Karpas-422 (cell line): ENCODE results near the gene MT1H. TPM values are rescaled to one million over a fixed set of nuclear protein-coding genes. Genes with fewer than 3 reads are reported as not detected.

Source experiments
- DNase-seq: peaks from one replicate; pipeline ENCODE4 v3.0.0-alpha.2; 2015
- H2AFZ ChIP-seq: fragments of 200-600 bp; sonication (generic); 2 replicates; pipeline ENCODE4 v1.6.1; 2014; ENCODE audit warnings: antibody characterized with exemption, low read length, mixed read lengths
- H3K27ac ChIP-seq: fragments of 200-600 bp; sonication (generic); 2 replicates; pipeline ENCODE4 v1.5.1; 2014; ENCODE audit warnings: mild to moderate bottlenecking, low read length, moderate library complexity
- H3K27me3 ChIP-seq: fragments of 200-600 bp; sonication (generic); 2 replicates; pipeline ENCODE4 v1.6.1; 2014; ENCODE audit warnings: low read length, mixed read lengths
- H3K36me3 ChIP-seq: fragments of 200-600 bp; sonication (generic); 2 replicates; pipeline ENCODE4 v1.6.1; 2014; ENCODE audit warnings: low read length, mixed read lengths; ENCODE audit not compliant: insufficient read depth
- H3K4me1 ChIP-seq: fragments of 200-600 bp; sonication (generic); 2 replicates; pipeline ENCODE4 v1.6.1; 2014; ENCODE audit warnings: mild to moderate bottlenecking, low read length, mixed read lengths
- H3K4me2 ChIP-seq: fragments of 200-600 bp; sonication (generic); 2 replicates; pipeline ENCODE4 v1.6.1; 2014; ENCODE audit warnings: low read length, low read depth, mild to moderate bottlenecking; ENCODE audit not compliant: poor library complexity, severe bottlenecking
- H3K4me3 ChIP-seq: fragments of 200-600 bp; sonication (generic); 2 replicates; pipeline ENCODE4 v1.5.1; 2014; ENCODE audit warnings: mild to moderate bottlenecking, antibody characterized with exemption, low read length, mixed read lengths
- H3K79me2 ChIP-seq: fragments of 200-600 bp; sonication (generic); 2 replicates; pipeline ENCODE4 v1.6.1; 2014; ENCODE audit warnings: mild to moderate bottlenecking, low read length, mixed read lengths
- H3K9ac ChIP-seq: fragments of 200-600 bp; sonication (generic); 2 replicates; pipeline ENCODE4 v1.6.0; 2014; ENCODE audit warnings: low read length
- H3K9me2 ChIP-seq: fragments of 200-600 bp; sonication (generic), shearing (Covaris generic); replicated peaks from 2 replicates; pipeline ENCODE4 v1.6.0; 2014; ENCODE audit warnings: mild to moderate bottlenecking, low read length, moderate library complexity; ENCODE audit not compliant: insufficient read depth
- H3K9me3 ChIP-seq: fragments of 300-700, 200-600 bp; sonication (generic); 2 replicates; pipeline ENCODE4 v1.6.1; 2014; ENCODE audit warnings: low read length, mixed read lengths
- H4K20me1 ChIP-seq: fragments of 200-600 bp; sonication (generic); 2 replicates; pipeline ENCODE4 v1.6.1; 2014; ENCODE audit warnings: mild to moderate bottlenecking, antibody characterized with exemption, low read length, low read depth; ENCODE audit not compliant: insufficient read depth
- total RNA-seq: library from RNA; depleted of rRNA; stranded (reverse); fragments of >200 nt; shearing (Covaris generic); gene quantifications from 2 replicates; pipeline ENCODE4 v1.2.3, GENCODE V29; 2014; ENCODE audit warnings: low replicate concordance

The MT1H gene
- total RNA-seq, 1 experiment from 2014 or later: 4.6 TPM

DNA sequence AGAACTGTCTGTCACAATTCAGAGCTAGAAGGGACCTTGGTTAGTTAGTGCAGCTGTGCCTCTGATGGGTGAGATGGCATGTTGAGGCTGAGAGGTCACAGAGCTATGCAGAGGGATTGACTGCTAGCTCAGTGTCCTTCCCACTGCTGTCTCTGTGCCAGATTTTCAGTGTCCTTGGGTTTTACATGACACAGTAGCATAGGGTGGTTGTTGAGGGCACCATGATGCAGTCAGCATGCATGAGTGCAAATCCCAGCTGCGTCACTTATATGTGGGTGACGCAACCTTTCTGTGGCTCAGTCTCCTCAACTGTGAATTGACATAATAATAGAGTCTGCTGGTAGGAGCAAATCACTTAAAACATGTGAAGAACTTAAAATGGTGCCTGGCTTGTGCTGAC, 28.4 kb upstream of the MT1H start:
- no peaks in the 10 kb centered on the region for H3K9me2 ChIP-seq
- no peak overlapping the region for H3K4me3 ChIP-seq
- H3K36me3 ChIP-seq: no peaks in the 10 kb centered on the region
- H3K27me3 ChIP-seq: no peaks in the 10 kb centered on the region
- no peak for DNase-seq
- no peak overlapping the region for H2AFZ ChIP-seq
- H3K27ac ChIP-seq: no peak overlapping the region
- peaks cover 56% of the 10 kb centered on the region for H3K4me1 ChIP-seq
- no peak overlapping the region for H3K9ac ChIP-seq
- H3K9me3 ChIP-seq: no peaks in the 10 kb centered on the region
- no peak overlapping the region for H3K4me2 ChIP-seq
- no peaks in the 10 kb centered on the region for H4K20me1 ChIP-seq
- H3K79me2 ChIP-seq: no peaks in the 10 kb centered on the region

DNA sequence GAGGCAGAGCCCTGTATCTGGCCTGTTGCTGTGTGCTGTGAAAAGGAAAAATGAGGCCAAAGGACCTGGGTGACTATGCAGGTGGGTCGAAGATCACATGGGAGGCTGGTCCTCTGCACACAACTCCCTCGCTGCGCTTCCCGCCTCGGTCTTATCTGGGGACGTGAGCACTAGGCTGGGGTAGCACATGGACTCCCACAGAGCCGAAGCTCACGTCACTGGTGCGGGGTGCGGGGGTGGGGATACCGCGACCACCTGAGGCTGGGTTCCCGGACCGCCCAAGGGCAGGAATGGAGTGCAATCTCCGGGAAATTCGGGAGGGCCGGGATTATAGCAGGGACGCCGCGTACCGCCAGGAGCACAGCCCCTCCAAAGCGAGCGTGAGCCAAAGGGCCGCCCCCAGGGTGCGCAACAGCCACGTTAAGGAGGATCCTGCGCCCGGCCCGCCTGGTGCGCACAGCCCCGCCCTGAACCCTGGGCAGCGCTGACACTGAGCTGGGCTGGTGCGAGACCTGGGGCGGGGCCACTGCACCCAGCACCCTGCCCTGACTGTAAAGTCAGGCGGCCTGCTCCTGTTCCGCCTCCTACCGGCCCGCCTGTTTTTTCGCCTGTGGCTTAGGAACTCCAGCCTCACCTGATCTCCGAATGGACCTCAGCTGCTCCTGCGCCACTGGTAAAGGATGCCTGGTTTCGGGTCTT, 26.4 kb upstream of the MT1H start:
- H3K36me3 ChIP-seq: no peaks in the 10 kb centered on the region
- H3K27ac ChIP-seq: no peak overlapping the region
- H2AFZ ChIP-seq: peak overlapping the region; percentile 58; the same call in 1 of the 2 replicates
- peak overlapping the region; percentile 66 for H3K4me2 ChIP-seq
- H4K20me1 ChIP-seq: no peaks in the 10 kb centered on the region
- peak overlapping the region; percentile 69 for H3K9ac ChIP-seq
- peak; percentile 96 for DNase-seq
- no peaks in the 10 kb centered on the region for H3K27me3 ChIP-seq
- H3K9me3 ChIP-seq: no peaks in the 10 kb centered on the region
- peak overlapping the region; percentile 62 for H3K4me3 ChIP-seq
- peaks cover 65% of the 10 kb centered on the region for H3K4me1 ChIP-seq
- no peaks in the 10 kb centered on the region for H3K79me2 ChIP-seq
- no peaks in the 10 kb centered on the region for H3K9me2 ChIP-seq

DNA sequence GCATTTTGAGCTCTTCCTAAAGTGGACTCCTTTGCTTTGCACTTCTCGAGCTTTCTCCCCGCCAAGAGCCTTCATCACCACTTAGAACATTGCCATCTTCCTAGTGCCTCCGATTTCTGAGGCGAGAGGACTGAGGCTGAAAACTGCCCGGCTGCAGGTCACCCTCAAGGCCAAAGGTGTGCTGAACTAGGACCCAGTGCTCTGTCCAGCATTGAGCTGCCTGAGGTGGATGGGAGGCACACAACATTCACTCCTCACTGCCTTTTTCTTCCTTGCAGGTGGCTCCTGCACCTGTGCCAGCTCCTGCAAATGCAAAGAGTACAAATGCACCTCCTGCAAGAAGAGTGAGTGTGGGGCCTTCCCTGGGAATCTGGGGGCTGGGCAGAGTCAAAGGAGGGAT, 25.8 kb upstream of the MT1H start:
- DNase-seq: no peak
- Histone ChIP-seq H3K79me2 (no peaks in the 10 kb centered on the region), H4K20me1 (no peaks in the 10 kb centered on the region), H3K9me3 (no peaks in the 10 kb centered on the region), H2AFZ (peak overlapping the region; percentile 50; the same call in 1 of the 2 replicates), H3K9me2 (no peaks in the 10 kb centered on the region), H3K27me3 (no peaks in the 10 kb centered on the region), H3K4me2 (peak overlapping the region; percentile 66), H3K36me3 (no peaks in the 10 kb centered on the region), H3K4me1 (peaks cover 64% of the 10 kb centered on the region), H3K4me3 (peak overlapping the region; percentile 62), H3K27ac (no peak overlapping the region), H3K9ac (peak overlapping the region; percentile 69)

DNA sequence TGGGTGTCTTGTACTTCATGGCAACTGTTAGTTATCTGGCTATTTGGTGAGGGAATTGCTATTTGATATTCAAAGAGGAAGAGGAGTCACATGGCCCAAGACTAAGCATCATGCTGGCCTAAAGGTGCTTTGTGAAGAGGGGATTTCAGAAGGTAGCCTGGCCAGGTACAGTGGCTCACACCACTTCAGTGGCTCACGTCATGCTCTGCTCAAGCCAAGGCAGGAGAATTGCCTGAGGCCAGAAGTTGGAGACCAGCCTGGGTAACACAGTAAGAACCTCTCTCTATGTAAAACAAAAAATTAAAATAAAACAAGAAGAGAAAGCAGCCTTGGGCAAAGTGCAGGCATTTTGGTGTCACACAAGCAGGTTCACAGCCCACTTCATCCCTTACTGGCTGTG, 24.3 kb upstream of the MT1H start:
- DNase-seq: no peak
- Histone ChIP-seq H3K9ac (0 out of 2 replicates have a peak overlapping the region, but pooled peaks have one; percentile 11), H3K79me2 (no peaks in the 10 kb centered on the region), H3K9me3 (no peaks in the 10 kb centered on the region), H2AFZ (no peak overlapping the region), H3K27ac (no peak overlapping the region), H3K4me2 (peak overlapping the region; percentile 12), H3K4me1 (peaks cover 56% of the 10 kb centered on the region), H3K4me3 (no peak overlapping the region), H3K9me2 (no peaks in the 10 kb centered on the region), H3K36me3 (no peaks in the 10 kb centered on the region), H3K27me3 (no peaks in the 10 kb centered on the region), H4K20me1 (no peaks in the 10 kb centered on the region)

DNA sequence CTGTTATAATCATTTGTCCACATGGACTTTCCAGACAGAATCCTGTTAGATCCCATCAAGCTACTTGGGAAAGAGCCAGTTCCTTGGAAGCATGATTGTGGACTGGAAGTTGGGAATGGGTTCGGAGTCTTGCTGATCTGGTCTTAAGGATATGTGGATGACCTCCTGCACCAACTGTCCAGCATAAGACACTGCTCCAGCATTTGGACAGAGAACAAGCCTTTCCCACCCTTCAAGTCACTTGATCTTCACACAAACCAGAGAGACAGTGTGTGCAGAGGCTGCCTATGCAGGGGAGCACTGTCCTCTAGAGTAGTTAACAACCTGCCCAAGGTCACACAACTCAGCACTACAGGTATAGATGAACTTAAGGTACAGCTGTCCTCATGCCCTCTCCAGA, 23.8 kb upstream of the MT1H start:
- Histone ChIP-seq H3K4me2 (peak overlapping the region; percentile 57), H3K4me3 (no peak overlapping the region), H3K9me2 (no peaks in the 10 kb centered on the region), H3K4me1 (peaks cover 56% of the 10 kb centered on the region), H3K79me2 (no peaks in the 10 kb centered on the region), H3K27me3 (no peaks in the 10 kb centered on the region), H4K20me1 (no peaks in the 10 kb centered on the region), H3K9me3 (no peaks in the 10 kb centered on the region), H3K27ac (no peak overlapping the region; the same call in 1 of the 2 replicates), H2AFZ (no peak overlapping the region), H3K9ac (no peak overlapping the region), H3K36me3 (no peaks in the 10 kb centered on the region)
- DNase-seq: no peak

DNA sequence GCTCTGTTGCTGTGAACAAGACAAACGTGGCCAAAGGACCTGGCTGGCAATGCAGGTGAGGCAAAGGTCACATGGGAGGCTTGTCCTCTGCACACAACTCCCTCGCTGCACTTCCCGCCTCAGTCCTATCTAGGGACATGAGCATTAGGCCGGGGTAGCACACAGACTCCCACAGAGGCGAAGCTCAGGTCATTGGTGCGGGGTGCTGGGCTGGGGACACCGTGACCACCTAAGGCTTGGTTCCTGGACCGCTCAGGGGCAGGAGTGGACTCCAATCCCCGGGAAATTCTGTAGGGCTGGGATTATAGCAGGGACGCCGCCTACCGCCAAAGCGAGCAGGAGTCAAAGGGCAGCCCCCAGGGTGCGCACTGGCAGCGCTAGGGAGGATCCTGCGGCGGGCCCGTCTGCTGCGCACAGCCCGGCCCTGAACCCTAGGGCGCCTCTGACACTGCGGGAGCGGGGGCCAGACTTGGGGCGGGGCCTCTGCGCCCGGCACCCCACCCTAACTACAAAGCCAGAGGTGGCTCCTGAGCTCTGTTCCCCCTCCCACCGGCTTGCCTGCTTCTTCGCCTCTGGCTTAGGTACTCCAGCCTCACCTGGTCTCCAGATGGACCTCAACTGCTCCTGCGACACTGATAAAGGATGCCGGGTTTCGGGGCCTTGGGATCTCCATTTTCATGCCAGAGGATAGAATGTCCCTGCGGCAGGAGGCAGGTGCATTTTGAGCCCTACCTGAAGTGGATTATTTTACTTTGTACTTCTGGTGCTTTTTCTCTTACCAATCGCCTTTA, 21.8 kb upstream of the MT1H start:
- no peaks in the 10 kb centered on the region for H4K20me1 ChIP-seq
- no peaks in the 10 kb centered on the region for H3K36me3 ChIP-seq
- H3K9me3 ChIP-seq: no peaks in the 10 kb centered on the region
- no peaks in the 10 kb centered on the region for H3K27me3 ChIP-seq
- no peak overlapping the region for H3K27ac ChIP-seq
- H2AFZ ChIP-seq: no peak overlapping the region
- H3K9me2 ChIP-seq: no peaks in the 10 kb centered on the region
- DNase-seq: no peak
- H3K9ac ChIP-seq: no peak overlapping the region
- no peak overlapping the region for H3K4me2 ChIP-seq
- no peaks in the 10 kb centered on the region for H3K79me2 ChIP-seq
- H3K4me3 ChIP-seq: no peak overlapping the region
- H3K4me1 ChIP-seq: peaks cover 53% of the 10 kb centered on the region

DNA sequence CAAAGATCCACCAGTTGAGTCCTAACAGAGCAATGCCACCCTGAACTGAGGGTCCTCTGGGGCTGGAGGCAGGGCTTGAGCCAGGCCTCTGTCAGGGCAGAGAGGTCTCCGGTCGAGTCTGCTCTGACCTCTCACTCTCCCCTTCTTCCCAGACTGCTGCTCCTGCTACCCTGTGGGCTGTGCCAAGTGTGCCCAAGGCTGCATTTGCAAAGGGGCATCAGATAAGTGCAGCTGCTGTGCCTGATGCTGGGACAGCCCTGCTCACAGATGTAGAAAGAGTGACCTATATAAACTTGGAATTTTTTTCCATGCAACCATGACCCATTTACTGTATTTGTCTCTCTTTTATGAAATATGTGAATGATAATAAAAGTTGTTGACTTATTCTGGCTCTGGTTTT, 20.3 kb upstream of the MT1H start:
- H3K4me1 ChIP-seq: peaks cover 55% of the 10 kb centered on the region
- H3K4me3 ChIP-seq: no peak overlapping the region
- no peak overlapping the region for H3K9ac ChIP-seq
- no peak for DNase-seq
- no peak overlapping the region for H3K27ac ChIP-seq
- no peak overlapping the region for H2AFZ ChIP-seq
- H3K4me2 ChIP-seq: no peak overlapping the region
- no peaks in the 10 kb centered on the region for H3K9me2 ChIP-seq
- H3K36me3 ChIP-seq: no peaks in the 10 kb centered on the region
- H3K27me3 ChIP-seq: no peaks in the 10 kb centered on the region
- H4K20me1 ChIP-seq: no peaks in the 10 kb centered on the region
- H3K79me2 ChIP-seq: no peaks in the 10 kb centered on the region
- no peaks in the 10 kb centered on the region for H3K9me3 ChIP-seq

DNA sequence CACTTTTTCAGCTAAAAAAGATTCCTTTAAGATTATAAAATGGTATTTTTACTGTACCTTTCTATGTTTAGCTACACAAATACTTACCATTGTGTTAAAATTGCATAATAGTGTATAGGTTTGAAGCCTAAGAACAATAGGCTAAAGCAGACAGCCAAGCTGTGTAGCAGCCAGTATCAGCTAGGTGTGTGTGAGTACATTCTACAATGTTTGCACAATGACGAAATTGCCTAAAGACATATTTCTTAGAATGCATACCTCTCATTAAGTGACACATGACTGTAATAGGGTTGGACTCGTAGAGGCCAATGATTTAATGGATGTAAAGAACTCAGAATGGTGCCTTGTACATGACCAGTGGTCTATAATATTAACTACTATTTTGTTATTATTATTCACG, 19.8 kb upstream of the MT1H start:
- Histone ChIP-seq H3K36me3 (no peaks in the 10 kb centered on the region), H3K9ac (no peak overlapping the region), H3K27ac (no peak overlapping the region), H3K9me2 (no peaks in the 10 kb centered on the region), H4K20me1 (no peaks in the 10 kb centered on the region), H3K9me3 (no peaks in the 10 kb centered on the region), H3K4me3 (no peak overlapping the region), H3K4me1 (peaks cover 52% of the 10 kb centered on the region), H3K79me2 (no peaks in the 10 kb centered on the region), H3K4me2 (no peak overlapping the region), H3K27me3 (no peaks in the 10 kb centered on the region), H2AFZ (no peak overlapping the region)
- no peak for DNase-seq
